Osteoblast (primary cell): Measurements from ENCODE around the gene LEPROT. TPM values are rescaled to one million over a fixed set of nuclear protein-coding genes. Genes with fewer than 3 reads are reported as not detected.

ENCODE experiments used
- DNase-seq: peaks from one replicate; pipeline ENCODE4 v3.0.0; 2011; ENCODE audit warnings: low spot score, mixed read lengths; ENCODE audit not compliant: insufficient read length; ENCODE audit errors: missing footprints
- H2AFZ ChIP-seq: 2 replicates; pipeline ENCODE4 v1.6.0; 2011; ENCODE audit warnings: mild to moderate bottlenecking, low read length
- H3K27ac ChIP-seq: 2 replicates; pipeline ENCODE4 v1.5.1; 2011; ENCODE audit warnings: mild to moderate bottlenecking, low read depth, low read length, moderate library complexity
- H3K27me3 ChIP-seq: 2 replicates; pipeline ENCODE4 v1.6.0; 2012; ENCODE audit warnings: mild to moderate bottlenecking, control low read depth, inconsistent platforms, low read length, moderate library complexity; ENCODE audit not compliant: insufficient read depth
- H3K36me3 ChIP-seq: 2 replicates; pipeline ENCODE4 v1.5.1; 2011; ENCODE audit warnings: mild to moderate bottlenecking, low read length, control low read depth, moderate library complexity; ENCODE audit not compliant: insufficient read depth
- H3K4me1 ChIP-seq: 2 replicates; pipeline ENCODE4 v1.5.1; 2011; ENCODE audit warnings: mild to moderate bottlenecking, low read length, control low read depth, moderate library complexity; ENCODE audit not compliant: insufficient read depth
- H3K4me2 ChIP-seq: 2 replicates; pipeline ENCODE4 v1.6.0; 2011; ENCODE audit warnings: mild to moderate bottlenecking, low read length; ENCODE audit not compliant: insufficient read depth
- H3K4me3 ChIP-seq: fragments of 200-600 bp; sonication (generic); 3 replicates; pipeline ENCODE4 v1.5.1; 2012; ENCODE audit warnings: mild to moderate bottlenecking, low read length, inconsistent platforms; ENCODE audit not compliant: insufficient read depth
- H3K79me2 ChIP-seq: 2 replicates; pipeline ENCODE4 v1.6.0; 2012; ENCODE audit warnings: mild to moderate bottlenecking, low read length, control low read depth, inconsistent platforms; ENCODE audit not compliant: insufficient read depth
- H3K9me3 ChIP-seq: 2 replicates; pipeline ENCODE4 v1.5.1; 2011; ENCODE audit warnings: low read depth, low read length, control low read depth
- H4K20me1 ChIP-seq: 2 replicates; pipeline ENCODE4 v1.6.0; 2012; ENCODE audit warnings: mild to moderate bottlenecking, low read length, control low read depth; ENCODE audit not compliant: insufficient read depth
- CTCF ChIP-seq: IDR thresholded peaks from 2 replicates; pipeline ENCODE4 v1.5.1; 2011; ENCODE audit warnings: mild to moderate bottlenecking, low read depth, low read length, moderate library complexity; ENCODE audit errors: extremely low read depth
- total RNA-seq: library from RNA; depleted of rRNA; stranded (reverse); fragments of >200 nt; gene quantifications from 2 replicates; pipeline ENCODE4 v1.2.3, GENCODE V29; 2012

Gene LEPROT
- total RNA-seq, 1 donor = 87.9 TPM

- H3K4me2 ChIP-seq = no peak overlapping the region
- no peak for DNase-seq
These were observed 47.1 kb downstream of the LEPROT start for GRCh38 chr1:65467536-65467935.

GRCh38 chr1:65469126-65469888 is 48.8 kb downstream of the LEPROT start:
- Histone ChIP-seq H3K4me1 (peaks cover 42% of the 10 kb centered on the region), H4K20me1 (no peaks in the 10 kb centered on the region), H2AFZ (peak overlapping the region; percentile 42), H3K27me3 (no peaks in the 10 kb centered on the region), H3K4me2 (peak overlapping the region; percentile 52), H3K79me2 (peaks cover 2% of the 10 kb centered on the region), H3K36me3 (no peaks in the 10 kb centered on the region), H3K27ac (peak overlapping the region; percentile 64), H3K4me3 (no peak overlapping the region), H3K9me3 (no peaks in the 10 kb centered on the region)
- no peak for DNase-seq
- no peak for TF ChIP-seq CTCF

More at GRCh38 chr1:65467536-65467935, 47.1 kb downstream of the LEPROT start:
- no peak overlapping the region for H3K4me3 ChIP-seq
- H4K20me1 ChIP-seq = no peaks in the 10 kb centered on the region
- TF ChIP-seq CTCF = no peak
- H3K79me2 ChIP-seq = peaks cover 2% of the 10 kb centered on the region
- no peak overlapping the region for H2AFZ ChIP-seq
- no peaks in the 10 kb centered on the region for H3K9me3 ChIP-seq
- H3K27ac ChIP-seq = no peak overlapping the region
- H3K4me1 ChIP-seq = peaks cover 42% of the 10 kb centered on the region
- no peaks in the 10 kb centered on the region for H3K27me3 ChIP-seq
- H3K36me3 ChIP-seq = no peaks in the 10 kb centered on the region

DNA sequence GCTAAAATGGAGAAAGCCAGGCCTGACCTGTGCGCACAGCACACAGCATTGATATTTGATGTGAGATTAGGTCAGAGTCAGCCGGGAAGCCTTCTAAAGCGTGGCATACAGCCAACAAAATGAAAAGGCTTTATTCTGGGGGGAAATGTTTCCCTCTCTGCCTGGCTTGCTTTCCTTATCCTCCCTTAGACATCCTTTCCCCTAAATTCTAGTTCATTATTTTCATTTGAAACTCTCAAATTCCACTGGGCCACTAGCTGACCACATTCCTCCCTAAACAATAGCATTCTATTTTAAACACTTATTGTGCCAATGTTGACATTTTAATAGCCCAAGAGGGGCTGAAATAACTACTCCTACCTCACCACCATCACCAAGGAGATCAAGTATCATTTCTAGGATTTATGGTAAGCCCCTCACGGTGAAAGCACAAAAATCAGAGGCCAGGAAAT is 49.4 kb downstream of the LEPROT start:
- Histone ChIP-seq H2AFZ (peak overlapping the region; percentile 42), H3K4me2 (peak overlapping the region; percentile 52)

More for the DNA sequence above, 49.4 kb downstream of the LEPROT start:
- Histone ChIP-seq H3K9me3 (no peaks in the 10 kb centered on the region), H4K20me1 (no peaks in the 10 kb centered on the region), H3K4me3 (no peak overlapping the region), H3K27me3 (no peaks in the 10 kb centered on the region), H3K27ac (peak overlapping the region; percentile 64), H3K4me1 (peaks cover 42% of the 10 kb centered on the region), H3K79me2 (peaks cover 2% of the 10 kb centered on the region), H3K36me3 (no peaks in the 10 kb centered on the region)
- no peak for TF ChIP-seq CTCF
- DNase-seq = peak; percentile 32
